Loucy (cell line): Measurements from ENCODE around the gene DNAH11.

Experiments
- CTCF ChIP-seq: fragments of 200-600 bp; sonication (generic); conservative IDR thresholded peaks from 2 replicates; pipeline ENCODE4 v1.5.1; 2014; ENCODE audit warnings: mild to moderate bottlenecking, antibody characterized with exemption, low read length
- EZH2phosphoT487 ChIP-seq: fragments of 200-600 bp; IDR thresholded peaks from 2 replicates; pipeline ENCODE4 v1.6.1; 2018; ENCODE audit warnings: antibody characterized with exemption, mild to moderate bottlenecking, moderate library complexity, borderline replicate concordance

- TF ChIP-seq CTCF = no peak
- TF ChIP-seq EZH2phosphoT487 = no peak
Measured at GRCh38 chr7:21806388-21806787, 263.5 kb downstream of the DNAH11 start.
